ENCODE data around the gene MAGI2.
A peak's percentile ranks its signal among the peaks of the same experiment; 100 is the strongest.

Gene MAGI2

DNA sequence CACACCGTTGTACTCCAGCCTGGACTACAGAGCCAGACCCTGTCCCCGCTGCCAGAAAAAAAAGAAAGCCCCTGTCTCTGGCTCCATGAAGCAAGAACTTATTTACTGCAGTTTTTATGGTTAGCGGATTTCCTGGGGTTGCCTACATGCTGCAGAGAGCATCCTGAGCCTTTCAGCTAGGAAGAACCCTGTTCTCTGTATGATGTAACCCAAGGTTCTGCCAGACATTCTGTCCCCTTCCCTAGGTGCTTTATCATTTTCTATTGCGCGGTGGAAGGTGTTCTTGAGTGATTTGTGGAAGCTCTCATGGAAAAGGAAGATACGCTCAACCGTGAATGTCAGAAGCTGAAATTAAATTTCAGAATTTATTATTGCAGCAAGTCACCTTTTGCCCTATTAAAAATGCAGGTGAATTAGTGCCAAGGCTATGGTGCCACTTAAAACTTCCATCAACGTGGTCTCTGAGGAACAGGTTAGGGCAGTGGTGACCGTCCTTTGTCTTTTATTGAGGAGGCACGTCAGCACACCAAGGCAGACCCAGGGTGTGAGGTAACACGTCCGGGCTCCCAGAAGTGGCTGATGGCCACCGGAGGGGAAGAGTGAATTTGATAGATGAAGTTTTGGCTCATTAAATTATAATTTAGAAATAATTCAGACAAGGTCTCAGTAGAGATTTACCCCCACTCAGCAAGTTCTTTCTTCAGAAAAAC, 1381.8 kb downstream of the MAGI2 start:
- no peak for FAIRE-seq
- no peak for DNase-seq (ENCODE audit: low spot score)

DNA sequence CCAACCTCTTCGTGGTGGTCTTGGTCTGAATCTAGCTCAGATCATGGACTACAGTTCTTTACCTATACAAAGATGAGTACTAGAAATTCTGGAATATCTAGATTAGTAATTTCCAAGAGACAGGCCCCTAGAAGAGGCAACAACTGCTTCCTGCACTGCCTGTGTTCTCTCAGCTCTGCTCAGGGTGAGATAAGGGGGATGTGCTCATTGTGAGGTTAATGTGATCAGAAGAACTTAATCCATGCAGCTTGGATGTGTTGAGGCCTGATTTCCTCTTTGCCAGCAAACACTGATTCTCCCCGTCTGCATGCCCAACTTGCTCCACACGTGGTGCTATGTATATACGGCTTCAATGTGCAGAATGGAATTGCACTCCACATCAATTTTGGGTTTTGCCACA, 1386.9 kb downstream of the MAGI2 start:
- FAIRE-seq: no peak
- no peak for DNase-seq (ENCODE audit: low spot score)

DNA sequence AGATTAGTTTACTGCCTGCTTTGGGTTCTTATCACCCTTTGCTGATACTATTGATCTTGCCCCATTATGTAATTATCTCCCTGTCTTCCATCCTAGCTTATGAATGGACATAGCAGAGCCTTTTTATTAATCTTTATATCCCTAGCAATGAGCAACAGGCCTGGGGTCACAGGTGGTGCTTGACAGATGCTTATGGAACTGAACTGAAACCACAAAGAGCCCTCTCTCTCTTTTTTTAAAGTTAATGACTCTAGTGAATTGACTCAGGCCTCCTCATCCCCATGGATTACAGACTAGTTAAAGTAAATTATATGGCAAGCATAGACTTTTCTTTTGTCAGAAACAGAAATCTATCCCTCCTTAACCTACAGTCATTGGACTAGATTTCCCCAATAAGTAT, 1389.7 kb downstream of the MAGI2 start:
- no peak for FAIRE-seq

DNA sequence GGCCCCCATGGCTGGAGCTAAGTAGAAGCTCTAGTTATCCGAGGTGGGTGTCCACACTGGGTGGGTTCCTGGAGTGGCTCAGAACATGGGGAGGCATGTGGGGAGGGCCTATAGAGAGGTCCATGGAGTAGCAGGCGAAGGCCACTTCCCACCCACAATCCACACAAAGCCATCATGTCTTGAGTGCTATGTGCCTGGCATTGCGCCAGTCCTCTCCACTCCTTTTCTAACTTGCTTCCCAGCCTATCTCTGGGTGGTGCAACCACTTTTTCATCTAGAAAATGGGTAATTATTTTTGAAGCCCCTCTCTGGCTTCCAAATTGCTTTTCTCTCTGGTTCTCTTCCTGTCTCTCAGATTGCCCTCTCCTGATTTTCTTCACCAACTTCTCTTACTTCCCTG, 1391.3 kb downstream of the MAGI2 start:
- DNase-seq (ENCODE audit: low spot score): no peak
- FAIRE-seq: no peak

More for the DNA sequence above, 1389.7 kb downstream of the MAGI2 start:
- DNase-seq (ENCODE audit: low spot score): no peak

DNA sequence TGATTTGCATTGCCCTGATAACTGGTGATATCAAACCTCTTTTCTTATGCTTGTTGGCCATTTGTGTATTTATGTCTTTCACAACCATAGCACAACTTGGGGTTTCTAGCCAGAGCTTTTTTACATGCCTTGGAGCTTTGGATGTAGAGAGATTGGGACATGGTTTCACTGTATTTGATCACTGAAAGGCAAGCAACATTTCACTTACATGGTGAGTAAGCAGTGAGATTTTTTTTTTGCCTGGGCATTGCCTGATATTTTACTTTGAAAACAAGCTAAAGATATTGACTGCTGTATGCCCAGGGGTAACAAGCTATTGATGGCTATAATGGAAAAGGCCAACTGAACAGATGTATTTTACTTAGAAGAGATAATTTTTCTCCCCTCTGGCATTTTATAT, 1395.9 kb downstream of the MAGI2 start:
- no peak for DNase-seq (ENCODE audit: low spot score)
- FAIRE-seq: no peak

GRCh38 chr7:78055599-78055998, 1397.9 kb downstream of the MAGI2 start:
- FAIRE-seq (no peak), DNase-seq (ENCODE audit: low spot score) (no peak)

GRCh38 chr7:78055001-78055573, 1398.4 kb downstream of the MAGI2 start:
- no peak for FAIRE-seq
- DNase-seq (ENCODE audit: low spot score): no peak

DNA sequence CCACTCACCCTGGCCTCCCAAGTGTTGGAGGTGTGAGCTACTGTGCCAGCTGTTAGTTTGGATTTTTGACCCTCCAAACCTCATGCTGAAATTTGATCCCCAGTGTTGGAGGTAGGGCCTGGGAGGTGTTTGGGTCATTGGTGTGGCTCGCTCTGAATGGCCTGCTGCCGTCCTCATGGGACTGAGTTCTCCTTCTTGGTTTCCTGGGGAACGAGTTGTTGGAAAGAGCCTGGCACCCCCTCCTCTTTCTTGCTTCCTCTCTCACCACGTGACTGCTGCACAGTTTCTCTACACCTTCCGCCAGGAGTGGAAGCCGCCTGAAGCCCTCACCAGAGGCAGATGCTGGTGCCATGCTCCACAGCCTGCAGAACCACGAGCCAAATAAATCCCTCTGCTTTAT, 1401.4 kb downstream of the MAGI2 start:
- FAIRE-seq: no peak
- no peak for DNase-seq (ENCODE audit: low spot score)

DNA sequence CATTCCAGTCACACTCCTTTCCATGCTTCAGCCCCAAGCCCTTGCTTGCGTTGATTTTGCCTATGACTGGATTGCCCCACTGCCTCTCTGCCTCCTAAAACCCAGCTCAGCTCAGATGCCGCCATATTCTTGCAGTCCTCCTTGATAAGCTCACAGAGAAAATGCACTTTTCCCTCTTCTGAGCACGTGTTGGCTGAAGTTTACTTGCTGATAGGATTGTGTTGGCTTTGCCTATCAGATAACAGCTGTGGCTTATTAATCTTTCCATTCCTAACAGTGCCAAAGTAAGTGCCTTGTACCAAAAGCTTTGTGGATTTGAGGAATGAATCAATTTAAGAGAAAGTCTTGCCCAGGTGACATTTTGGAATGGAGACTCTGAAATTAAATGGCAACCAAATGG, 1405.7 kb downstream of the MAGI2 start:
- FAIRE-seq: no peak

GRCh38 chr7:78043159-78043558, 1410.3 kb downstream of the MAGI2 start:
- FAIRE-seq: no peak

More for the DNA sequence above, 1405.7 kb downstream of the MAGI2 start:
- DNase-seq (ENCODE audit: low spot score): no peak

DNA sequence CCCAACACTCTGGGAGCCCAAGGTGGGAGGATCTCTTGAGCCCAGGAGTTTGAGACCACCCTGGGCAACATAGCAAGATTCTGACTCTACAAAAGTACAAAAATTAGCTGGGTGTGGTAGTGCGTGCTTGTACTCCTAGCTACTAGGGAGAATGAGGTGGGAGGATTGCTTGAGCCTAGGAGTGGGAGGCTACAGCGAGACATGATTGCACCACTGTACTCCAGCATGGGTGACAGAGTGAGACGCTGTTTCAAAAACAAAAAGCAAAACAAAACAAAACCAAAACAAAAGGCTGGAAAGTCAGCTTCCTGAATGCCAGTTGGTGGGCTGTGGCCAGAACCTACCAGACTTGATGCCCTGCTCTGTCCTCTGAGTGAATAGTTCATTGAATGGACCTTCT, 1412.0 kb downstream of the MAGI2 start:
- DNase-seq (ENCODE audit: low spot score) (no peak), FAIRE-seq (no peak)

More at GRCh38 chr7:78043159-78043558, 1410.3 kb downstream of the MAGI2 start:
- DNase-seq (ENCODE audit: low spot score): no peak

DNA sequence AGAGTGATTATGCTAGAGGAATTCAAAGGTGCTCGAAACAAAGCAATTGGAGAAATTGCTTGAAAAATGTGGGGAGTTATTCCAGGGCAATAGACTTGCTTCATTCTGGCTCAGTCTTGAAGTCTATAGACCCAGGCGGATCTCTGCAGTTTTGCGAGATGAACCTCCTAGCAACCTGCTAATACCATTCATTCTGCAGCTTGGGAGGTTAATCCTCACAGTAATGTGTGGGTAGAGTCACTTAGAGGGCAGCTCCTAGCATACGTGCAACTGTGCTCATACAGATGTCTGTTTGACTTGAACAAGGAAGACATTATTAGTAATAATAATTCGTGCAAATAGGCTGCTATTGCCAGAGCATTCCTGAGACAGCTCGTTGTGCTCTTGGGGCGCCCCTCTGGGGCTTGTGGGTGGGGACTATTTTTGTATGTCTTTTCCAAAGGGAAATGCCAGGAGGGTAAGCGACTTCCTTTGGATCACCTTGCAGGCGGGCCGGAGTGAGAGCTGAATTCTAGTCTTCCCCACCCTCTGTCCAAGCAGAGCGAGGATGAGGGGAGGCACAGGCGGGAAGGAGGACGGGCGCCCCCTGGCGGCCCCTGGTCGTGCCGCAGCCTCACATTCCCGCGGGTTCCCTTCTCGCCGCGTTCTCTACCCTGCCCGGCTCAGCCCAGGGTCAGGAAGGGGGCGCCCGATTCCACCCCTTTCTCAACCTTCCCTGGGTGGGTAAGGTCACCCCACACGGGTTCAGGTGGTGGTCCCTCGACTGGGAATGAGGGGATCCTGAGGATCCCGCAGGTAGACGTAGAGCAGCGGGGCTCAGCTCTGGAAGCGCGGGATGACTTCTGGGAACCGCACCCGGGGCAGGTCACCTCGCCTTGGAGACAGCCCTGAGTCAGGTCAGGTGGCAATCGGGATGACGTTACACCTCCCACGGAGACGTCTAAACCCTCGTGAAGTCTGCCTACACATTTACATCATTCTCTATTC, 1413.4 kb downstream of the MAGI2 start:
- DNase-seq (ENCODE audit: low spot score): peak; percentile 68
- no peak for FAIRE-seq

DNA sequence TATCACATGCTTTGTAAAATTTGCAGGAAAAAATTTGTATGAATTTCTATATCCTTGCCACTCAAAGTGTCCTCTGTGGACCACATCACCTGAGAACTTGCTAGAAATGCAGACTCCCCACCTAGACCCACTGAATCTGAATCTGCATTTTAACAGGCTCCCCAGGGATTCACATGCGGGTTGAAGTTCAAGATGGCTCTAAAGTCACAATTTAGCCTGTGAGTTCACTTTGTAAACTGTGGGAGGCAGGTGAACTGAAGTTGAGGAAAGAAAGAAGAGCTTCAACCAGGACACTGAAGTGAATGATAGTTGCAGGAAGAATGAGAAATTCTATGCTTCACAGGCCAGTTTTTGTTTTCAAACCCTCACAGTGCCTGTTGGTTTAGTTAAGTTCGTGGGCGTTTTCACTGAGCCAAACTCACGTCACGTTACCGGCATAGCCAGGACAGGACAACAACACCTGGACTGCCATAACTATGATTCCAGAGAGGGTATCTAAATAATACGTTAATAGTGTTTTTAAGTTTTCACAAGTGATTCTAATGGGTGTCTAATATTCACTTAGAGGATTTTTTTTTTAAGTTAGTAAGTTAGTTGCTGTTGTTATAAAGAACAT, 1414.9 kb downstream of the MAGI2 start:
- DNase-seq (ENCODE audit: low spot score): no peak
- FAIRE-seq: no peak

GRCh38 chr7:78037603-78038002, 1415.9 kb downstream of the MAGI2 start:
- FAIRE-seq: no peak
- DNase-seq (ENCODE audit: low spot score): no peak

GRCh38 chr7:78033410-78033809, 1420.1 kb downstream of the MAGI2 start:
- no peak for FAIRE-seq

DNA sequence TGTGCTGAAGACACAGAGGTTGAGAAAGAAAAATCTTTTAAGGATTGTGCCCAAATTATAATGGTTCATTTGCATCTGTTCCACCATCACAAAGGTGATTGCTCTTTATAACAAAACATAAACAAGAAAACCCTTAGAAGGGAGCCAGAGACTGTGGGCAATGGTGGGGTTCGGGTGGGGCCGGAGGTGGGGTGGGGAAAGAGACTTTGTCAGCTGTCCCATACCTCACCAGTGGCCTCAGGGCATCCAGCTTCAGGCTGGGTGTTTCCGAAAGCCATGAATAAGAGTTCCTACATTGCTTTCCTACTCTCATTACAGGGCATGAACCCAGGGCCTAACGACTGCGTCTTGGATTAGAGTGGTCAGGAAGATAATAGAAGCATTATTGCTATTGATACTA, 1427.0 kb downstream of the MAGI2 start:
- no peak for FAIRE-seq
- DNase-seq (ENCODE audit: low spot score): no peak

More at GRCh38 chr7:78033410-78033809, 1420.1 kb downstream of the MAGI2 start:
- no peak for DNase-seq (ENCODE audit: low spot score)

- no peak for FAIRE-seq
These were observed 1428.9 kb downstream of the MAGI2 start for GRCh38 chr7:78024591-78024990.

DNA sequence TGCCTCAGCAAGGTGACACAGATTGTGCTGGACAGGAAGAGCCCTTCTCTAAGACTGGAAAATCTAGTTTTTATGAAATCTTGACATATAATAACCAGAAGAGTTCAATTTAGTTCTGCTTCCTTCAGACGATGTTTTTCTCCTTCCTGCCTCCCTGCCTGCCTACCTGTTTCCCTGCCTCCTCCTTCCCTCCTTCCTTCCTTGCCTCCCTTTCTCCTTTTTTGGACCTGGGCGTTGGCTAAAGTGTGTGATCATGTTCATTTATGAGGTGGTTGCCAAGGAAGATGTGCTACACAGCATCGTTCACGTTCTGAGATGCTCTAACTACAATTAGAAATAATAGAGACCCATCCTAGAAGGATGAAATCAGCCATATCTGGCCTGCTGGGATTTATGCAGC, 1430.3 kb downstream of the MAGI2 start:
- FAIRE-seq (no peak), DNase-seq (ENCODE audit: low spot score) (no peak)

More at GRCh38 chr7:78024591-78024990, 1428.9 kb downstream of the MAGI2 start:
- no peak for DNase-seq (ENCODE audit: low spot score)

DNA sequence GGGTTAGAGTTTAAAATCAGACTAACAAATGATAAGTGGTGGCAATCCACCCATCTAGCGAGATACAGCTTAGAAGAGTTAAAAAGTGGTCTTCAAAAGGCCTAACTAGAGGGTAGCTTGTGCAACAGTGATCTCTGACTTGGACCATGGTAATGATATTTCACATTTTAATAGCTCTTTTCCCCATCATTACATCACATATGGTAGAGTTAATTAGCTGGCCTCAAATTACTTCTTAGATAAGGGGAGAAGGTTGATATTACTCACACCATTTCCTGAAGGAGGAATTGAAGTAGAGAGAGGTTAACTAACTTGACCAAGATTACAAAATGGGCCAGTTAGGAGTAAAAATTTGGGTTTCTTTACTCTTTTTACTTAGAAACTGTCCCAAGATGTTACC, 1431.3 kb downstream of the MAGI2 start:
- no peak for FAIRE-seq
- DNase-seq (ENCODE audit: low spot score): no peak

GRCh38 chr7:78020874-78021249, 1432.6 kb downstream of the MAGI2 start:
- FAIRE-seq: no peak
- DNase-seq (ENCODE audit: low spot score): no peak

DNA sequence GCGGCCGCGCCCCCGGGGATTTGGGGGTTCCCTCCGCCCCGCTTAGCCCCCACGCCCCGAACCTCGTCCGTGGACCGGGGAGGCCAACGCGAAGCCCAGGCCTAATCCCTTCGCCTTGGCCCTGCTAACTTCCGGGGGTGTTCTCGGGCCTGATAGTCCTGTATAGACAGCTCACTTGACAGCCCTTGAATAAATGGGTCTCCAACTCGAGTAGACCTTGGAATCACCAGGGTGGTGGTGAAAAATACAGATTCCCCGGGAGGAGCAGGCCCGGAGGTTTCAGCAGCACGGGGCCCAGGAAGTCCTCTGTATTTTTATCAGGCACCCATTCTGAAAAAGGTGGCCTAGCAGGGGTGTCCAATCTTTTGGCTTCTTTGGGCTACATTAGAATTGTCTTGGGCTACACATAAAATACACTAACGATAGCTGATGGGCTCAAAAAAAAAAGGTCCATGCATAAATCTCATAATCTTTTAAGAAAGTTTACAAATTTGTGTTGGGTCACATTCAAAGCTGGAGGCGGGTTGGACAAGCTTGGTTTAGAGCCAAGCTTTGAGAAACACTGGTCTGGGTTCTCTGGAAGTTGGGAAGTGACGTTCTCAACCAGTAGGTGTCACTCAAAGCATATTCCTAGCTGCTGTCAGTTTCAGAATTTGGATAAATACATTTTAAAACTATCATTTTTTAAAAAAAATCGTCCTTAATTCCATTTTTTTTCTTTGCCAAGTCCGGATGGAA, 1433.2 kb downstream of the MAGI2 start:
- DNase-seq (ENCODE audit: low spot score) (peak; percentile 83), FAIRE-seq (peak; percentile 17)

Data from urothelium cell line (cell line).